ENCODE measurements around the gene GPR156.
"Not testable (repeated sequence)": the region's sequence is repeated elsewhere in the genome, so short reads cannot be mapped to it uniquely, and the experiment has no call there.

Gene GPR156

GRCh38 chr3:120163026-120163425 lies 122.0 kb downstream of the GPR156 start:
- DNase-seq (ENCODE audit: low read depth in 1 of 2, low spot score in 1 of 2): no peak

- no peak for DNase-seq (ENCODE audit: low read depth in 1 of 2, low spot score in 1 of 2)
Observed at GRCh38 chr3:120162400-120162799, 122.6 kb downstream of the GPR156 start.

DNA sequence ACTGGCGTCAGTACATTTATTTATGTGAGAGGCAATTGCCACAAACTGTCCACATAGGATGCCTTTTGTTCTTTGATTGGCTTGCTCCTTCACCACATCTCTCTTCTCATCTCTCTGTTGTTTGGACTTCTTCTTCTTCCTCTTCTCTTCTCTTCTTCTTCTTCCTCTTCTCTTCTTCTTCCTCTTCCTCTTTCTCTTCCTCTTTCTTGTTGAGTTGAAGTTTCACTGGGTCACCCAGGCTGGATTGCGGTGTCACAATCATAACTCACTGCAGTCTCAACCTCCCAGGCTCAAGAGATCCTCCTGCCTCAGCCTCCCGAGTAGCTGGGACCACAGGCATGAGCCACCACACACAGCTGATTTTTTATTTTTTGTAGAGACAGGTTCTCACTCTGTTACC lies 123.1 kb downstream of the GPR156 start:
- no peak for DNase-seq (ENCODE audit: low read depth in 1 of 2, low spot score in 1 of 2)

DNA sequence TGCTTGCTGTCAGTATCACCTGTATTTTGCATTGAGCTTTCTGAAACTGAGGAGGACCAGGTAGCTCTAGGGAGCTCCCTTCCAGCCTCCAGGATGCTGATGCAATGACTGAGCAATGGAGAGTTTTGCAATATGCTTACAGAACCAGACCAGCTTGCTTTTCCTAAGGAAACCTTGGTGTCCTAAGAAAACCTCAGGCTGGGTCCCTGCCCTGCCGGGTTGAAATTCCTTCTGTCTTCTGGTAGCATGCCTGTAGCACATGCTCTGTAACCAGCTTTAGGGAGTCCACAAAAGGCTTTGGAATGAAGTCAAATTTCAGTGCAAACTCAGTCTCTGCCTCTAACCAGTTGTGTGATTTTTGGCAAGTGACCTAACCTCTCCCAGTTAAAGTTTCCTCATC lies 125.0 kb downstream of the GPR156 start:
- no peak for DNase-seq (ENCODE audit: low read depth in 1 of 2, low spot score in 1 of 2)

DNA sequence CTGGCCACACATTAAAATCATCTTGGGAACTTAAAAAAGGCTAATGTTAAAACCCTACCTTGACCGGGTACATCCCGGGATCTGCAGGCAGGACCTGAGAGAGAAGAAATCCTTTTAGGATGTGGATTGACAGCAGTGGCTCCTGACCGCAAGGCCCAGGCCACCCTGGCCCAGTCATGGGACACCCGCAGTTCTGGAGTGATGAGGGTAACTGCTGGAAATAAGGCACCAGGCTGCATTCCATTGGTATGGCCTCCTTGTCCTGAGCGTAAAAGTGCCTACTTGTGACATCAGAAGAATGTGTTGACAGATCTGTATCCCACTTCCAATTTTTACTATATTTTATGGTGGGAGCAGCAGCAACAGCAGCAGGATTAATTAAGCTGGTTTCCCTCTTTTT lies 127.3 kb downstream of the GPR156 start:
- DNase-seq (ENCODE audit: low read depth in 1 of 2, low spot score in 1 of 2): no peak

DNA sequence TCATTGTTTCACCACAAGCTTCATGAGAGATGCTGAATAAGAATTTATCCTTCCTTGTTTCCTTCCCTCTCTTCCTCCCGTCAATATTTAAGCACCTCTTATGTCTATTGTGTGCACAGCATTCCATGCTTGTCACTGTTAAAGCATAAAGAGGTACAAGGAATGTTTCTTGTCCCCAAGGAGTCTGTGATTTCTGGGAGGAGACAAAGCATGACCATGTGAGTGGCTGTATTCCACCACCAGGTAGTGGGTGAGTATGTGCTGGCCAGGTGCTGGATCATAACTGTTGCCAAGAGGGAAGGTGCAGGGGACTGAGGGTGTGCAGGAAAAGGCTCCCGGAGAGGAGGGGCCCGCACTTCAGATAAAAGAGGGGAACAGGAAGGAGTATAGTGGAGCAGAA lies 127.9 kb downstream of the GPR156 start:
- no peak for DNase-seq (ENCODE audit: low read depth in 1 of 2, low spot score in 1 of 2)

- DNase-seq (ENCODE audit: low read depth in 1 of 2, low spot score in 1 of 2): no peak
Observed at GRCh38 chr3:120156699-120157098, 128.3 kb downstream of the GPR156 start.

- DNase-seq (ENCODE audit: low read depth in 1 of 2, low spot score in 1 of 2): not testable (repeated sequence)
Observed at GRCh38 chr3:120155694-120156093, 129.3 kb downstream of the GPR156 start.

DNA sequence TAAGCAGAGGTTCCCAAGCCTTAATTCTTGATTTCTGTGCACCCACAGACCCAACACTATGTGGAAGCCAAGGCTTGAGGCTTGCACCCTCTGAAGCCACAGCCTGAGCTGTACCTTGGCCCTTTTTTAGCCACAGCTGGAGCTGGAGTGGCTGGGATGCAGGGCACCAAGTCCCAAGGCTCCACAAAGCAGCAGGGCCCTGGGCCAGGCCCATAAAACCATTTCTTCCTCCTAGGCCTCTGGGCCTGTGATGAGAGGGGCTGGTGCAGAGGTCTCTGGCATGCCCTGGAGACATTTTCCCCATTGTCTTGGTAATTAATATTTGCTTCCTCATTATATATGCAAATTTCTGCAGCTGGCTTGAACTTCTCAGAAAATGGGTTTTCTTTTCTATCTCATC lies 129.9 kb downstream of the GPR156 start:
- no peak for DNase-seq (ENCODE audit: low read depth in 1 of 2, low spot score in 1 of 2)

- DNase-seq (ENCODE audit: low read depth in 1 of 2, low spot score in 1 of 2): no peak
Observed at GRCh38 chr3:120153294-120153693, 131.7 kb downstream of the GPR156 start.

DNA sequence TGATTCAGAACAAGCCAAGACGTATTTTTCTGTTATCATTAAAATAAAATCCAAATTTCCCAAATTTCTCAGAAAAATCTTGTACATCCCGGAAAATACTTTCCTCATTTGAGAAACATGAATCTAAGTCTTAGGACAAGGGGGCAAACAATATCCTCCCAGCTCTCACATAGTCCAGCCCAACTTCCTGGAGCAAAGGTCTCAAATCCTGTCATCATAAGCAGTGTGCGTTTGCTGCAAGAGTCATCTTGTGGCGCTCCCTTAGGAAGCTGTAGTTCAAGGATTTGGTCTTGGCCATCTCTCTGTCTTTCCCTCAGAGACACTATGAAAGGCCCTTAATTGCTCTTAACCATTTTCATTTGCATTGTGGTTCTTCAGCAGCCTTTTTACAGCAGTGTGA lies 133.2 kb downstream of the GPR156 start:
- DNase-seq (ENCODE audit: low read depth in 1 of 2, low spot score in 1 of 2): no peak

DNA sequence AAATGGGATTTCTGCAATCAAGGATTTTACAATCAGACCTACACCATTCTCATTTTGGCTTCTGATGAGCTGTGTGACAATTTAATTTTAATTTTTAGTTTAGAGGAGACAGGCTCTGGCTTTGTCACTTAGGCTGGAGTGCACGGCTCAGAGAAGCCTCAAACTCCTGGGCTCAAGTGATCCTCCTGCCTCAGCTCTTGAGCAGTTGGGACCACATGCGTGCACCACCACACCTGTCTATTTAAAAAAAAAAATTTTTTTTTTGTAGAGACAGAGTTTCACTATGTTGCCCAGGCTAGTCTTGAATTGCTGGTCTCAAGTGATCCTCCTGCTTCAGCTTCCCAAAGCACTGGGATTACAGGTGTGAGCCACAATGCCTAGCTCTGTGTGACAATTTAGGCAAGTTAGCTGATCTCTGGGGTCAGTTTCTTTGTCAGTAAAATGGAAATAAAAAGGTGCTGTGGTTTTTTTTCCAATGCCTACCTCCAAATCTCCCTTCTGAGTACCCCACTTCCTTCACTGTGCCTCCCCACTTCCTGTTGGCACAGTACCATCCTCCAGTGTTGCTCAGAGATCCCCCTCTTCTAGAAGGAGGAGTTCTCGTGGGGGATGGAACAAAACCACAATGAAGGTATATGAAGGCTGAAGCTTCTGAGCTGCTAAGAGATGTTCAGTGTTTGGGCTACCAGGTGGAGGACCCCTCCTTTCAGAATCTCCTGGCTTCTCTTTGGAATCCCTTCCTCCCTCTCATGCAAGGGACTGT lies 136.7 kb downstream of the GPR156 start:
- no peak for DNase-seq (ENCODE audit: low read depth in 1 of 2, low spot score in 1 of 2)

DNA sequence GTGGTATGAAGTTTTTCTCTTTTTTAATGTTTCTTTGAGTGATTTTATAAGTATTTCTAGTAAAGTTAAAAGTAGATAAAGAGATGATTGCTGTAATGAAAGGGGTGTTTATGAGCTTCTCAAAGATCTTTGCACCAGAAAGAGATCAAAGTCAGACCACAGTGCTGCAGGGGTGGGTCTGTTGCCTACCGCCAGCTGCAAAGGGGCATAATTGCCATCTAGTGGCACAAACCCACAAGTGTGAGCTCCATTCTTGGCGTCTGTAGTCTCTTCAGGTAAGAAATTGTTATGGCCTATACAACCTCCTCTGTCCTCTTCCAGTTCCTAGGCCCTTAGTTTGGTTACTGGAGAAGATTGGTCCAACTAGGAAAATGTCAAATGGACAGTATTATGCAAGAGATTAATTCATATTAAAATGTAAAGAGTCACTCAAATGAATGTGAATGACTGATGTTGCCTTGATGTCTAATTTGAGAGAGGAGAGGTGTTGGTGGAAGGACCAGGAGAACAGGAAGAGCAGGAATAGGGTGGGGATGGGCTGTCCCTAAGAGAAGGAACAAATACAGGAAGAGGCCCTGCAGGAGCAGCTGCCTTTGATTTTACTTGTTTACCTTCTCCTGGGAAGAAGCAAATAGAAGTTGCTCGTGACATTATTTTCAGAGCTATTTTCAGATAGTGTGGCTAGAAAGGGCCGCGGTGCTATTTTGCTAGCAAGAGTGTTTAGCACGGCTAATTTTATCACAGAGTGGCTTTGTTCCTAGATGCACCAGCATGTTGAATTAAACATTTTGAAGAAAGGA lies 137.8 kb downstream of the GPR156 start:
- peak in 1 of 2 donors; percentile 14 for DNase-seq (ENCODE audit: low read depth in 1 of 2, low spot score in 1 of 2)

GRCh38 chr3:120145542-120146285 lies 139.3 kb downstream of the GPR156 start:
- DNase-seq (ENCODE audit: low read depth in 1 of 2, low spot score in 1 of 2): peak in 1 of 2 donors; percentile 7

- DNase-seq (ENCODE audit: low read depth in 1 of 2, low spot score in 1 of 2): no peak
Observed at GRCh38 chr3:120144267-120144666, 140.8 kb downstream of the GPR156 start.

DNA sequence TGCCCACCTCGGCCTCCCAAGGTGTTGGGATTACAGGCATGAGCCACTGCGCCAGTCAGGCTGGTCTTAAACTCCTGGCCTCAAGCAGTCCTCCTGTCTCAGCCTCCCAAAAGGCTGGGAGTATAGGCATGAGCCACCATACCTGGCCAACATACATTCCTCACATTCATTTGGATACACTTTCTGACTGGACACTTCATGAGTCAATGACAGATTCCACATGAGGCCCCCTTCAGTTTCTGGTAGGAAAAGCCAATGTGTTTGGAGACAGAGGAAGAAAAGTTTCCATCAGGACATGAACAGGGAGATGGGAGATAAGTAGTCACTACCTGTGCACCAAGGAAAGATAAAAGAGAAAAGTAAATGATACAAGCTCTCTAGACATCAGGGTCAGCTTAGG lies 141.3 kb downstream of the GPR156 start:
- DNase-seq (ENCODE audit: low read depth in 1 of 2, low spot score in 1 of 2): no peak

DNA sequence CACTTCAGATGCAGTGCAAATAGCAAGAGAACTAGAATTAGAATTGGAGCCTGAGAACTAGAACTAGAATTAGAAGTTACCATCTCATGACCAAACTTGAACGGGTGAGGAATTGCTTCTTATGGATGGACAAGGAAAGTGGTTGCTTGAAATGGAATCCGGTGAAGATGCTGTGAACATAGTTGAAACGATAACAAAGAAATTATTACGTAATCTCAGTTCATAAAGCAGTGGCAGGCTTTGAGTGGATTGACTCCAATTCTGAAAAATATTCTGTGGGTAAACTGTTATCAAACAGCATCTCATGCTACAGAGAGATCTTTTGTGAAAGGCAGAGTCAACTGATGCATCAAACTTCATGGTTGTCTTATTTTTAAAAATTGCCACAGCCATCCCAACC lies 142.8 kb downstream of the GPR156 start:
- no peak for DNase-seq (ENCODE audit: low read depth in 1 of 2, low spot score in 1 of 2)

DNA sequence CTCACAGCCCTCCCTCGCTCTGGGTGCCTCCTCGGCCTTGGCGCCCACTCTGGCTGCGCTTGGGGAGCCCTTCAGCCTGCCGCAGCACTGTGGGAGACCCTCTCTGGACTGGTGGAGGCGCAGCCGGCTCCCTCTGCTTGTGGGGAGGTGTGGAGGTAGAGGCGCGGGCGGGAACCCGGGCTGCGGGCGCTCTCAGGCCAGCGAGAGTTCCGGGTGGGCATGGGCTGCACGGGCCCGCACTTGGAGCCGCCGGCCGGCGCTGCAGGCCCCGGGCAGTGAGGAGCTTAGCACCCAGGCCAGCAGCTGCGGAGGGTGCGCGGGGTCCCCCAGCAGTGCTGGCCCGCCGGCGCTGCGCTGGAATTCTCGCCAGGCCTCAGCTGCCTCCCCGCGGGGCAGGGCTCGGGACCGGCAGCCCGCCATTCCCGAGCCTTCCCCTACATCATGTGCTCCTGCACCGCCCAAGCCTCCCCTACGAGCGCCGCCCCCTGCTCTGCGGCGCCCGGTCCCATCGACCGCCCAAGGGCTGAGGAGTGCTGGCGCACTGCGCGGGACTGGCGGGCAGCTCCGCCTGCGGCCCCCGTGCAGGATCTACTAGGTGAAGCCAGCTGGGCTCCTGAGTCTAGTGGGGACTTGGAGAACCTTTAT lies 144.8 kb downstream of the GPR156 start:
- no peak for DNase-seq (ENCODE audit: low read depth in 1 of 2, low spot score in 1 of 2)

- DNase-seq (ENCODE audit: low read depth in 1 of 2, low spot score in 1 of 2): no peak
Observed at GRCh38 chr3:120139140-120139539, 145.9 kb downstream of the GPR156 start.

GRCh38 chr3:120137548-120137947 lies 147.5 kb downstream of the GPR156 start:
- no peak for DNase-seq (ENCODE audit: low read depth in 1 of 2, low spot score in 1 of 2)

DNA sequence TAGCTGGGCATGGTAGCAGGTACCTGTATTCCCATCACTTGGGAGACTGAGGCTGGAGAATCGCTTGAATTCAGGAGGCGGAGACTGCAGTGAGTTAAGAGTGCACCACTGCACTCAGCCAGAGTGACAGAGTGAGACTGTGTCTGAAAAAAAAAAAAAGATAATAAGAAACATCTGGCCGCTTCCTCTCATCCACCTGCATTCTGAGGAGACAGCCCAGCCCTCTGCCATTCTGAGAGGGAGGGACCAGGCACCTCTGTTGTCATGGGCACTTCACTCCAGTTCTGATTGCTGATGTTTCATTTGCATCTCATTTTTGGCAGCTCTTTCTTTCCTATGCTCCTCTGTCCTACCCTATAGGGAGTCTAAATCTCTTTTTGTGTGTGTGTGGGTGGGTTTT lies 154.4 kb downstream of the GPR156 start:
- no peak for DNase-seq (ENCODE audit: low read depth in 1 of 2, low spot score in 1 of 2)

Data from activated CD4-positive, alpha-beta T cell treated with anti-CD3 and anti-CD28 coated beads, Interleukin-2, amount 50 U/mL, for 24 hours (primary cell).